ENCODE measurements around the gene RREB1.
"Not testable (repeated sequence)": the region's sequence is repeated elsewhere in the genome, so short reads cannot be mapped to it uniquely, and the experiment has no call there.

RREB1 gene

DNA sequence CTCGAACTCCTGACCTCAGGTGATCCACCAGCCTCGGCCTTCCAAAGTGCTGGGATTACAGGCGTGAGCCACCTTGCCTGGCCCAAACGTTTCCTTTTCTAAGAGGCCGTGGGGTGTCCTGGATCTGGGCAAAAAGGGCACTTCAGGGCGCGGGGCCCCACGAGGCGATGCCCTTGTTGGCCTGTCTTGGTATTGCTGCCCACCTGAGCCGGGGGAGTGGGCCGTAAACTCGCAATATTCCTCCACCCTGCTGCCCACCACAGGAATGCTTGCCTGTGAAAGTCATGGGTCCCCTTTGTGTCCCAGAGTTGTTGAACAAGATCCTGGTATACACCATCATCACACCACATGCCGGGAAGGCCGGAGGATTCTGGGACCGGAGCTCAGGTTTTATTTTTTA is 156.3 kb downstream of the RREB1 start:
- Histone ChIP-seq H3K36me3 (ENCODE audit: control insufficient read depth in 5 of 5, insufficient read depth in 5 of 5, low read length in 5 of 5) (no peaks in the 10 kb centered on the region), H3K27ac (ENCODE audit: low read depth, low read length) (no peak overlapping the region), H3K4me1 (ENCODE audit: control insufficient read depth in 5 of 5, insufficient read depth in 5 of 5, low read length in 5 of 5) (peaks cover 6 to 29% (median 21%) of the 10 kb centered on the region in 5 donors), H3K27me3 (ENCODE audit: control insufficient read depth in 5 of 5, insufficient read depth in 4 of 5, low read length in 5 of 5) (no peaks in the 10 kb centered on the region), H3K9me3 (ENCODE audit: control insufficient read depth in 5 of 5, low read length in 5 of 5) (peaks cover 0 to 6% (median 5%) of the 10 kb centered on the region in 5 donors), H3K4me3 (ENCODE audit: low read depth in 1 of 5, low read length in 5 of 5) (no peak overlapping the region), H3K9ac (ENCODE audit: low read length in 5 of 5) (no peak overlapping the region)

- Histone ChIP-seq H3K36me3 (ENCODE audit: control insufficient read depth in 5 of 5, insufficient read depth in 5 of 5, low read length in 5 of 5) (no peaks in the 10 kb centered on the region), H3K9me3 (ENCODE audit: control insufficient read depth in 5 of 5, low read length in 5 of 5) (peaks cover 0 to 6% (median 5%) of the 10 kb centered on the region in 5 donors)
Observed at GRCh38 chr6:7264686-7265384, 157.1 kb downstream of the RREB1 start.

GRCh38 chr6:7265385-7265726 is 157.6 kb downstream of the RREB1 start:
- H3K9ac ChIP-seq (ENCODE audit: low read length in 5 of 5); H3K36me3 ChIP-seq (ENCODE audit: control insufficient read depth in 5 of 5, insufficient read depth in 5 of 5, low read length in 5 of 5); H3K27me3 ChIP-seq (ENCODE audit: control insufficient read depth in 5 of 5, insufficient read depth in 4 of 5, low read length in 5 of 5); H3K4me3 ChIP-seq (ENCODE audit: low read depth in 1 of 5, low read length in 5 of 5); H3K9me3 ChIP-seq (ENCODE audit: control insufficient read depth in 5 of 5, low read length in 5 of 5); H3K27ac ChIP-seq (ENCODE audit: low read depth, low read length): not testable (repeated sequence)
- H3K4me1 ChIP-seq (ENCODE audit: control insufficient read depth in 5 of 5, insufficient read depth in 5 of 5, low read length in 5 of 5): peaks cover 6 to 35% (median 22%) of the 10 kb centered on the region in 5 donors

More at GRCh38 chr6:7264686-7265384, 157.1 kb downstream of the RREB1 start:
- H3K4me3 ChIP-seq (ENCODE audit: low read depth in 1 of 5, low read length in 5 of 5): no peak overlapping the region
- H3K9ac ChIP-seq (ENCODE audit: low read length in 5 of 5): no peak overlapping the region
- no peak overlapping the region for H3K27ac ChIP-seq (ENCODE audit: low read depth, low read length)
- peaks cover 6 to 33% (median 21%) of the 10 kb centered on the region in 5 donors for H3K4me1 ChIP-seq (ENCODE audit: control insufficient read depth in 5 of 5, insufficient read depth in 5 of 5, low read length in 5 of 5)
- no peaks in the 10 kb centered on the region for H3K27me3 ChIP-seq (ENCODE audit: control insufficient read depth in 5 of 5, insufficient read depth in 4 of 5, low read length in 5 of 5)

DNA sequence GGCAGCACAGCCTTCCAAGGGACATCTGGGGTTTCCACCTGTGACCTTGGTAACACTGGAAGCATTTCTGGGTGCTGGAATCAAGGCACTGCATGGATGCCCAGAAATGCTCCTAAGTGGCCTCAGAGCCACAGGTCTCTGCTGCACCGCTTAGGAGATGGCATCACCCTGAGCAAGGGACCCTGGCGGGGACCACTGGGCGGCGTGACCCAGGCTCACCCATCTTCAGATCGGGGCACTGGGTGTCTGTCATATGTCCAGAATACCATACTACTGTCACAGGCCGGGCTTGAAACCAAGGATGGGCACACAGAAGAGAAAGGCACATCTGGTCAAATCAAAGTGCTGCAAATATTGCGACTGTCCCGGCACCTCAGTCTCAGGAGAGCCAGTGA is 159.3 kb downstream of the RREB1 start:
- no peaks in the 10 kb centered on the region for H3K27me3 ChIP-seq (ENCODE audit: control insufficient read depth in 5 of 5, insufficient read depth in 4 of 5, low read length in 5 of 5)
- no peak overlapping the region for H3K27ac ChIP-seq (ENCODE audit: low read depth, low read length)

DNA sequence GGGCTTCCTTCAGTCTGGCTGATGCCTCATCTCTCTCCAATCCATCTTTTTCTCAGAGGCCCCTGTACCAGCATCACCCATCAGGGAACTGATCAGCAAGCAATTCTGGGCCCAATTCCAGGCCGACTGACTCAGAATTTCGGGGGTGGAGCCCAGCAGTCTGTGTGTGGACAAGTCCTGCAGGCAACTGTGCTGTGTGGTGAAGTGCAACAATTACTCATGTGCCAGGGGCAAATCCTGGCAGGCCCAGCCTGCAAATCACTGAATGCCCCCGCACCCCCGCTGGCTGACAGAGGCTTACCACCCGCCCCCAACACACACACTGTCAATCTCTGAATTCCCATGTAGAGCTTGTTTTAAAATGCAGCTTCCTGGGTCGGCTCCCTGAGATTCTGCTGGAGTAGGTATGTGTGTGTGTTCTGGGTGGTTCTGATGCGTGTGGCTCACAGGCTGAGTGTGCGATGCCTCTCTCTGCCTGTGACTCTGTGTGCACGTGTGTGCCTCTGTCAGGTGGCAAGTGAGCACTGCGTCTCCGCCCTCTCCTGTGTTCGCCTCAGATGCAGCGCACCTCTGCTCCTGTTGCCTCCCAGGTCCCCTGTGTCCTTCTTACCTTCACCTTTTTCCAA is 159.8 kb downstream of the RREB1 start:
- peaks cover 0 to 6% (median 5%) of the 10 kb centered on the region in 5 donors for H3K9me3 ChIP-seq (ENCODE audit: control insufficient read depth in 5 of 5, low read length in 5 of 5)
- no peak overlapping the region for H3K27ac ChIP-seq (ENCODE audit: low read depth, low read length)
- peaks cover 0 to 23% (median 15%) of the 10 kb centered on the region in 5 donors for H3K4me1 ChIP-seq (ENCODE audit: control insufficient read depth in 5 of 5, insufficient read depth in 5 of 5, low read length in 5 of 5)
- no peaks in the 10 kb centered on the region for H3K36me3 ChIP-seq (ENCODE audit: control insufficient read depth in 5 of 5, insufficient read depth in 5 of 5, low read length in 5 of 5)
- H3K4me3 ChIP-seq (ENCODE audit: low read depth in 1 of 5, low read length in 5 of 5): no peak overlapping the region
- no peak overlapping the region for H3K9ac ChIP-seq (ENCODE audit: low read length in 5 of 5)
- no peaks in the 10 kb centered on the region for H3K27me3 ChIP-seq (ENCODE audit: control insufficient read depth in 5 of 5, insufficient read depth in 4 of 5, low read length in 5 of 5)

More for the DNA sequence above, 159.3 kb downstream of the RREB1 start:
- peaks cover 0 to 26% (median 15%) of the 10 kb centered on the region in 5 donors for H3K4me1 ChIP-seq (ENCODE audit: control insufficient read depth in 5 of 5, insufficient read depth in 5 of 5, low read length in 5 of 5)
- H3K9ac ChIP-seq (ENCODE audit: low read length in 5 of 5): no peak overlapping the region
- H3K36me3 ChIP-seq (ENCODE audit: control insufficient read depth in 5 of 5, insufficient read depth in 5 of 5, low read length in 5 of 5): no peaks in the 10 kb centered on the region
- peaks cover 0 to 6% (median 5%) of the 10 kb centered on the region in 5 donors for H3K9me3 ChIP-seq (ENCODE audit: control insufficient read depth in 5 of 5, low read length in 5 of 5)
- no peak overlapping the region for H3K4me3 ChIP-seq (ENCODE audit: low read depth in 1 of 5, low read length in 5 of 5)

DNA sequence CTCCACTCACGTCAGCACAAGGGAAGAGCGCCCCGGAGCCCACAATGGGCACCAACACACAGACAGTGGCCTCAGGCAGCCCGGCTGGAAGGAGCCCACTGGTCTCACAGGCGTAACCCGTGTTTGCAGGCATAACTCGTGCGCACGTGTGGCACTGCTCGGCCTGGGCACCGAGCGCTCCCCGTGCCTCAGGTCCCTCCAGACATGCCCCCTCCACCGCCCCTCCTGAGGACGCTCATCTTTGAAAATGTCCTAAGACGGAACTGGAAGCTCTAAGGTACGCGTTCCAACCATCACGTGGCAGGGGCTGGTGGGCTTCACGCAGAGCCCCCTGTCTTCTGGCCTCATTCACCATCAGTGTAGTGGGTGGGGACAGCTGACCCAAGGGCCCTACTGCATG is 160.6 kb downstream of the RREB1 start:
- no peak overlapping the region for H3K27ac ChIP-seq (ENCODE audit: low read depth, low read length)
- no peak overlapping the region for H3K4me3 ChIP-seq (ENCODE audit: low read depth in 1 of 5, low read length in 5 of 5)
- H3K4me1 ChIP-seq (ENCODE audit: control insufficient read depth in 5 of 5, insufficient read depth in 5 of 5, low read length in 5 of 5): peaks cover 0 to 23% (median 15%) of the 10 kb centered on the region in 5 donors
- peaks cover 0 to 6% (median 5%) of the 10 kb centered on the region in 5 donors for H3K9me3 ChIP-seq (ENCODE audit: control insufficient read depth in 5 of 5, low read length in 5 of 5)
- no peaks in the 10 kb centered on the region for H3K36me3 ChIP-seq (ENCODE audit: control insufficient read depth in 5 of 5, insufficient read depth in 5 of 5, low read length in 5 of 5)
- no peaks in the 10 kb centered on the region for H3K27me3 ChIP-seq (ENCODE audit: control insufficient read depth in 5 of 5, insufficient read depth in 4 of 5, low read length in 5 of 5)
- no peak overlapping the region for H3K9ac ChIP-seq (ENCODE audit: low read length in 5 of 5)

DNA sequence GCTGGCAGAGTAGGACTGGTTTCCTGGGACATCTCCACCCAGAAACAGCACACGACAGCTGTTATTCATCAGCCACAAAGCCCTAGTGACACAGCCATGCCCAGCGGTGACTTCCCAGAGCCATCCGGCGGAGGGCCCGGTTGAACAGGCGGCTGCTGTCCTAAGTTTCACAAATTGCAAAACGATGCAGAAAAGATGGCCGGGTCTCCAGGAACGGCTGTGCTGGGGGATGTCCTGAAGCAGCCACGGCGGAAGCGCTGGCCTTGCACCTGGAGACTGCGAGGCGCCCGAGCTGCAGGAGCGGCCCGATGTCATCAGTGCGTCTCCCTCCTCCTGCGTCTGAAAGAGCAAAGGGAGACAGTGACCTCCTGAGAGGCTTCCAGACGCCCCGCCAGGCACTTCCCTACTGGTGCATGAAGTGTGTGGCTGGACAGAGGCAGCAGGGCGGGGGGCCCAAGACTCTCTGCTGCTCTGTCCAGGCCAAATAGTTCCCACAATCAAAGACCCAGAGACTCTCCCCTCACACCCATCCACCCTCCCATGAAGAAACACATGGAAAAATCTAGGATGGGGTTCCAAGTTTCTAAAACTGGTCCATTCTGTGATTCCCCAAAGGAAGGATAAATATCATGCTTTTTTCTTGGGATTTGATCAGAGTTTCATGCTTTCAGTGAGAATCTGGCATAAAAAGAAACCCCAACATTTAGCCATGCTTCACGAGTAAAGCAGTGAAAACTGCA is 161.2 kb downstream of the RREB1 start:
- Histone ChIP-seq H3K27ac (ENCODE audit: low read depth, low read length) (no peak overlapping the region), H3K9ac (ENCODE audit: low read length in 5 of 5) (no peak overlapping the region), H3K4me1 (ENCODE audit: control insufficient read depth in 5 of 5, insufficient read depth in 5 of 5, low read length in 5 of 5) (peaks cover 0 to 23% (median 15%) of the 10 kb centered on the region in 5 donors), H3K27me3 (ENCODE audit: control insufficient read depth in 5 of 5, insufficient read depth in 4 of 5, low read length in 5 of 5) (no peaks in the 10 kb centered on the region), H3K9me3 (ENCODE audit: control insufficient read depth in 5 of 5, low read length in 5 of 5) (peaks cover 0 to 6% (median 5%) of the 10 kb centered on the region in 5 donors), H3K36me3 (ENCODE audit: control insufficient read depth in 5 of 5, insufficient read depth in 5 of 5, low read length in 5 of 5) (no peaks in the 10 kb centered on the region), H3K4me3 (ENCODE audit: low read depth in 1 of 5, low read length in 5 of 5) (no peak overlapping the region)

- Histone ChIP-seq H3K4me3 (ENCODE audit: low read depth in 1 of 5, low read length in 5 of 5) (no peak overlapping the region), H3K36me3 (ENCODE audit: control insufficient read depth in 5 of 5, insufficient read depth in 5 of 5, low read length in 5 of 5) (no peaks in the 10 kb centered on the region), H3K9ac (ENCODE audit: low read length in 5 of 5) (no peak overlapping the region), H3K27me3 (ENCODE audit: control insufficient read depth in 5 of 5, insufficient read depth in 4 of 5, low read length in 5 of 5) (no peaks in the 10 kb centered on the region), H3K9me3 (ENCODE audit: control insufficient read depth in 5 of 5, low read length in 5 of 5) (peaks cover 0 to 6% (median 5%) of the 10 kb centered on the region in 5 donors), H3K4me1 (ENCODE audit: control insufficient read depth in 5 of 5, insufficient read depth in 5 of 5, low read length in 5 of 5) (peaks cover 0 to 23% (median 15%) of the 10 kb centered on the region in 5 donors), H3K27ac (ENCODE audit: low read depth, low read length) (peak overlapping the region; percentile 37)
Observed at GRCh38 chr6:7269816-7270215, 162.1 kb downstream of the RREB1 start.

DNA sequence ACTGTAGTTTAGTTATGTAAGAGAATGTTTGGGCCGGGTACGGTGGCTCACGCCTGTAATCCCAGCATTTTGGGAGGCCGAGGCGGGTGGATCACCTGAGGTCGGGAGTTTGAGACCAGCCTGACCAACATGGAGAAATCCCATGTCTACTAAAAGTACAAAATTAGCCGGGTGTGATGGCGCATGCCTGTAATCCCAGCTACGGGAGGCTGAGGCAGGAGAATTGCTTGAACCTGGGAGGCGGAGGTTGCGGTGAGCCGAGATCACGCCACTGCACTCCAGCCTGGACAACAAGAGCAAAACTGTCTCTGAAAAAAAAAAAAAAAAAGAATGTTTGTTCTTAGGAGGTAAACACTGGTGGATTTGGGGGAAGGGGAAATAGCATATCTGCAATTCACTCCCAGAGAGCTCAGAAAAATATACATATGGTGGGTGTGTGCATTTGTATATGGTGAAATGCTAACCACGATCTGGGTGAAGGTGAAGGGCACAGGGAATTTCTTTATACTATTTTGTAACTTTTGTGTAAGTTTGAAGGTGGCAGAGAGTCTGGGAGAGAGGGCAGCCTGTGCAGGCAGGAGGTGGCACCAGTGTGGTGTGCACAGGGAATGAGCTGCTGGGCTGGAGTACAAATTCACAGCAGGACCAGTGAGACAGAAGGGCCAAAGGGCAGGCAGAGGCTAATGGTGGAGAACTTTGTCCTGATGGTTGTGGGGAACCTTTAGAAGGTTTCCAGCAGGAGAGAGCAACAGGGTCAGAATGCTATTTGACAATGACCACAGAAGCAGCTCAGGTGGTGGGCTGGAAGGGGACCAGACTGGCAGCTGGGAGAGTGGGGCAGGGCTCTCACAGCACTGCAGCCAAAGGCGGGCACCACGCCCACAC is 162.8 kb downstream of the RREB1 start:
- peaks cover 0 to 23% (median 15%) of the 10 kb centered on the region in 5 donors for H3K4me1 ChIP-seq (ENCODE audit: control insufficient read depth in 5 of 5, insufficient read depth in 5 of 5, low read length in 5 of 5)
- peaks cover 0 to 6% (median 5%) of the 10 kb centered on the region in 5 donors for H3K9me3 ChIP-seq (ENCODE audit: control insufficient read depth in 5 of 5, low read length in 5 of 5)
- H3K27me3 ChIP-seq (ENCODE audit: control insufficient read depth in 5 of 5, insufficient read depth in 4 of 5, low read length in 5 of 5): no peaks in the 10 kb centered on the region
- H3K27ac ChIP-seq (ENCODE audit: low read depth, low read length): peak overlapping the region; percentile 37
- H3K9ac ChIP-seq (ENCODE audit: low read length in 5 of 5): no peak overlapping the region
- H3K36me3 ChIP-seq (ENCODE audit: control insufficient read depth in 5 of 5, insufficient read depth in 5 of 5, low read length in 5 of 5): no peaks in the 10 kb centered on the region
- H3K4me3 ChIP-seq (ENCODE audit: low read depth in 1 of 5, low read length in 5 of 5): no peak overlapping the region

Data from subcutaneous abdominal adipose tissue (tissue), 5 donors.